Lung (tissue), 12 donors: ENCODE measurements around the gene CHCHD1. TPM values are rescaled to one million over a fixed set of nuclear protein-coding genes. Genes with fewer than 3 reads are reported as not detected.

Experiments
- ATAC-seq: fragments of 200-7000 bp; cut with Tn5 transposase; one replicate; pipeline ENCODE4 v1.9.1; 2020; ENCODE audit warnings: moderate number of reproducible peaks; ENCODE audit not compliant: insufficient read depth, low FRiP score
- DNase-seq, 3 donors: peaks; one replicate each; pipeline ENCODE4 v3.0.0-alpha.2; 2013 to 2017
- H3K27ac ChIP-seq, 2 donors: one replicate each; pipeline ENCODE4 v1.5.1; 2013; ENCODE audit warnings: mild to moderate bottlenecking in 2 of 2, moderate library complexity in 2 of 2, control low read depth in 1 of 2, inconsistent platforms in 1 of 2, low read depth in 1 of 2, low read length in 1 of 2
- H3K27me3 ChIP-seq, 3 donors: one replicate each; pipeline ENCODE4 v1.5.1; 2013; ENCODE audit warnings: low read length in 2 of 3; ENCODE audit not compliant: control insufficient read depth in 3 of 3, insufficient read depth in 3 of 3
- H3K36me3 ChIP-seq, 4 donors: one replicate each; pipeline ENCODE4 v1.5.1; 2013; ENCODE audit warnings: low read length in 4 of 4, mild to moderate bottlenecking in 1 of 4, moderate library complexity in 1 of 4; ENCODE audit not compliant: control insufficient read depth in 4 of 4, insufficient read depth in 4 of 4
- H3K4me1 ChIP-seq, 5 donors: one replicate each; pipeline ENCODE4 v1.5.1; 2013; ENCODE audit warnings: low read length in 5 of 5, mild to moderate bottlenecking in 2 of 5, moderate library complexity in 1 of 5; ENCODE audit not compliant: control insufficient read depth in 5 of 5, insufficient read depth in 5 of 5
- H3K4me3 ChIP-seq: one replicate; pipeline ENCODE4 v1.5.1; 2013; ENCODE audit warnings: mild to moderate bottlenecking, control low read depth, moderate library complexity
- H3K9ac ChIP-seq, 2 donors: one replicate each; pipeline ENCODE4 v1.5.1; 2013; ENCODE audit warnings: low read length in 2 of 2, control low read depth in 1 of 2; ENCODE audit not compliant: insufficient read depth in 1 of 2
- H3K9me3 ChIP-seq, 4 donors: one replicate each; pipeline ENCODE4 v1.5.1; 2013; ENCODE audit warnings: low read length in 3 of 4, mild to moderate bottlenecking in 1 of 4, moderate library complexity in 1 of 4; ENCODE audit not compliant: control insufficient read depth in 4 of 4, insufficient read depth in 3 of 4
- CTCF ChIP-seq: IDR thresholded peaks from 2 replicates; pipeline ENCODE4 v1.5.1; 2012; ENCODE audit warnings: mild to moderate bottlenecking; ENCODE audit errors: control extremely low read depth, extremely low read depth
- WGBS, 2 donors: extraction: QIAGEN DNeasy Blood & Tissue Kit; methylation state at CpG; one replicate each; pipeline ENCODE4 v1.1.7; 2013; 5-methylcytosine and 5-hydroxymethylcytosine counted together
- polyA plus RNA-seq, 2 donors: library from polyadenylated mRNA; stranded (reverse); fragments of 200-250 nt; gene quantifications; one replicate each; pipeline ENCODE4 v1.2.1, GENCODE V29; 2013
- total RNA-seq, 2 donors: library from RNA; depleted of rRNA in 1 of 2; stranded (reverse); fragments of >200 nt in 1 of 2; gene quantifications; one replicate each; pipeline ENCODE4 v1.2.1, GENCODE V29; 2014 to 2021
- donor health status: control.
- donor health status: control.
- donor health status: Bipolar disorder and iron deficiency.
- donor health status: healthy.
- donor health status: DM: yes; HTN: yes; CAD: no.

CHCHD1 gene
- total and polyA plus RNA-seq, 4 donors = 18.7 to 88.3 (median 37.9) TPM

GRCh38 chr10:73796766-73797165 lies 14.9 kb downstream of the CHCHD1 start:
- 88 to 91% methylated on average over 5 of the region's 5 CpGs for WGBS, 2 donors
- no peaks in the 10 kb centered on the region for H3K27me3 ChIP-seq
- H3K27ac ChIP-seq = no peak overlapping the region
- no peaks in the 10 kb centered on the region for H3K9me3 ChIP-seq
- no peak overlapping the region for H3K4me3 ChIP-seq
- DNase-seq = no peak
- TF ChIP-seq CTCF = no peak
- H3K9ac ChIP-seq = no peak overlapping the region
- no peaks in the 10 kb centered on the region for H3K4me1 ChIP-seq
- H3K36me3 ChIP-seq = peaks cover 38 to 86% (median 49%) of the 10 kb centered on the region in 4 donors
- no peak for ATAC-seq

- no peak for TF ChIP-seq CTCF
- no peak for DNase-seq
- Histone ChIP-seq H3K36me3 (peaks cover 42 to 86% (median 53%) of the 10 kb centered on the region in 4 donors), H3K9ac (no peak overlapping the region), H3K27me3 (no peaks in the 10 kb centered on the region), H3K9me3 (no peaks in the 10 kb centered on the region), H3K27ac (no peak overlapping the region), H3K4me1 (no peaks in the 10 kb centered on the region), H3K4me3 (no peak overlapping the region)
- ATAC-seq = no peak
- 93% methylated on average over 19 of the region's 19 CpGs for WGBS, 2 donors
Measured at GRCh38 chr10:73797324-73798025, 15.6 kb downstream of the CHCHD1 start.

GRCh38 chr10:73798087-73798486 lies 16.2 kb downstream of the CHCHD1 start:
- WGBS, 2 donors = 94 to 97% methylated on average over 6 of the region's 6 CpGs
- H3K4me1 ChIP-seq = no peaks in the 10 kb centered on the region
- no peaks in the 10 kb centered on the region for H3K27me3 ChIP-seq
- H3K4me3 ChIP-seq = no peak overlapping the region
- no peak for TF ChIP-seq CTCF
- ATAC-seq (no peak), DNase-seq (no peak)
- no peak overlapping the region for H3K27ac ChIP-seq
- H3K9ac ChIP-seq = no peak overlapping the region
- peaks cover 44 to 86% (median 54%) of the 10 kb centered on the region in 4 donors for H3K36me3 ChIP-seq
- H3K9me3 ChIP-seq = no peaks in the 10 kb centered on the region
